Mesodermal cell (in vitro differentiated cells): ENCODE data around the gene TOE1.

ENCODE experiments used
- H3K27ac ChIP-seq: 2 replicates; pipeline ENCODE4 v1.7.0; 2013; ENCODE audit warnings: mild to moderate bottlenecking, low read depth, low read length, moderate library complexity; ENCODE audit not compliant: severe bottlenecking
- H3K36me3 ChIP-seq: 2 replicates; pipeline ENCODE4 v1.7.1; 2013; ENCODE audit warnings: mild to moderate bottlenecking, low read length, moderate library complexity; ENCODE audit not compliant: control insufficient read depth, insufficient read depth
- H3K4me1 ChIP-seq: one replicate; pipeline ENCODE4 v1.7.1; 2013; ENCODE audit warnings: mild to moderate bottlenecking, low read length; ENCODE audit not compliant: insufficient read depth, control insufficient read depth, poor library complexity, severe bottlenecking
- H3K4me3 ChIP-seq: 2 replicates; pipeline ENCODE4 v1.7.0; 2013; ENCODE audit warnings: low read length, control low read depth, mild to moderate bottlenecking; ENCODE audit not compliant: insufficient read depth, poor library complexity, severe bottlenecking; ENCODE audit errors: extremely low read depth
- H3K9me3 ChIP-seq: 2 replicates; pipeline ENCODE4 v1.7.1; 2013; ENCODE audit warnings: mild to moderate bottlenecking, low read length, moderate library complexity; ENCODE audit not compliant: control insufficient read depth
- WGBS, 2 experiments: methylation state at CpG; one replicate each; pipeline ENCODE4 v1.1.5; 2013; ENCODE audit warnings: missing lambda C conversion rate in 2 of 2; ENCODE audit not compliant: insufficient coverage in 2 of 2; 5-methylcytosine and 5-hydroxymethylcytosine counted together

Gene TOE1

DNA sequence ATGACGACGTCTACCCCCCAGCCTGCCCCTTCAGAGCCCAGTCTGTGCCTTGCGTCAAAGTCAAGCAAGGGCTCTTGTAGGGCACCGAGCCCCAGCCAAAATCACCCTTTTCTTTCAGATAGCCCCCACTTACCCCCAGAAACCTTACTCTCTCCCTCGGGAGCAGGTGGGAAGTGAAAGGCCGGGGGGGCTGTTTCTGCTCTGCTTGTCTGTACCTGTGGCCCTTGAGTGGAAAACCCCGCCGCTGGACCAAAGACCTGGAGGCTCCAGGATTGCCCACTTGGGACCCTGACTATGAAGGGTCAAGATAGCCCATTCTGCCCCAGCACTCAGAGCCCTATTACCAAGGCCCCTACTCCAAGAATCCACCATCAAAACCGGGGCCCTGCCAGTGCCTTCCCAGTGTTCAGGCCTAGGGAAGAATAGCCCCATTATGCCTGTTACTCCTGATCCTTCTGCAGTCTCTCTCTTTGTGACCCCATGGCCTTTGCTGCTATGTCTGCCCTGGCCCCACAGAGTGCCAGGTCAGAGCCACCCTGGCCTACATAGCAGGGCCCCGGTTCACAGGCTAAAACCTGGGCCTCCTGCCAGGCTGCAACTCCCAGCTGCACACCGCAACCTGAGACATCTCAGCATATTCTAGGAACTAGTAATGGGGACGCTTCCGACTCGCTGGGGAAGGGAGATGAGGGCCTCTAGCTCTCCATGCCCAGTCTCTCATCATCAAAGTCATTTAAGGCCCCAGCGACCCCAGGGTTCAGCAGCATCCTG, 35.5 kb upstream of the TOE1 start:
- H3K4me1 ChIP-seq, result no peaks in the 10 kb centered on the region
- H3K36me3 ChIP-seq, result no peaks in the 10 kb centered on the region
- WGBS, 2 experiments, result 62 to 75% methylated on average over 7 to 10 of the region's 15 CpGs
- H3K4me3 ChIP-seq, result peak overlapping the region; percentile 53
- peak overlapping the region; percentile 84 for H3K27ac ChIP-seq
- no peaks in the 10 kb centered on the region for H3K9me3 ChIP-seq

DNA sequence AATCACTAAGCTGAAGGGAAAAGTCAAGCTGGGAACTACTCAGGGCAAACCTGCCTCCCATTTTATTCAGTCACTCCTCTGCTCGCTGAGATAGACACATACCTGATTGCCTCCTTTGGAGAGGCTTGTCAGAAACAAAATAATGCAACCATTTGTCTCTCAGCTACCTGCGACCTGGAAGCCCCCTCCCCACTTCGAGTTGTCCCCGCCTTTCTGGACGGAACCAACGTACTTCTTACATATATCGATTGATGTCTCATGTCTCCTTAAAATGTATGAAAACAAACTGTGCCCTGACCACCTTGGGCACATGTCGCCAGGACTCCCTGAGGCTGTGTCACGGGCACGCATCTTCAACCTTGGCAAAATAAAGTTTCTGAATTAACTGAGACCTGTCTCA, 34.7 kb upstream of the TOE1 start:
- Histone ChIP-seq H3K9me3 (no peaks in the 10 kb centered on the region), H3K27ac (no peak overlapping the region), H3K4me1 (no peaks in the 10 kb centered on the region), H3K4me3 (no peak overlapping the region), H3K36me3 (no peaks in the 10 kb centered on the region)
- WGBS, 2 experiments, result 93 to 94% methylated on average over 7 to 9 of the region's 10 CpGs

DNA sequence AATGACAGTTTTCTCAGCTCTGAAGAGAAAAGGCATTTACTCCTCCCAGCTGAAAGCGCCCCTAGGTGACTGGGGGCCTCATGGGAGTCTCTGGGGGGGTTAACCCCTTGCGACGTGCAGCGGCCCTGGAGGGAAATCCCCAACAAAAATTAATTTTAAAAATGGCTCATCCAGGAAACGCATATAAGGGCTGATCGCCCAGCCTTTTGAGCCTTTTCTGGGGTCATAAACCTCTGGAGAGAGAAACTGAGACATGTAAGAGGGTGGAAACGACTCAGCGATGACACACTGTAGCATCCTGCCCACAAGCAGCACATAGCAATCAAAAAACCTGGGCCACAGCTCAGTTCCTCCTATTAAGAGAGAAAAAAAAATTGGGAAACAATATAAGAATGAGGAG, 33.7 kb upstream of the TOE1 start:
- H3K9me3 ChIP-seq, result no peaks in the 10 kb centered on the region
- H3K36me3 ChIP-seq, result no peaks in the 10 kb centered on the region
- H3K27ac ChIP-seq, result no peak overlapping the region
- H3K4me3 ChIP-seq, result no peak overlapping the region
- H3K4me1 ChIP-seq, result no peaks in the 10 kb centered on the region
- WGBS, 2 experiments, result 56 to 58% methylated on average over 4 to 6 of the region's 8 CpGs

DNA sequence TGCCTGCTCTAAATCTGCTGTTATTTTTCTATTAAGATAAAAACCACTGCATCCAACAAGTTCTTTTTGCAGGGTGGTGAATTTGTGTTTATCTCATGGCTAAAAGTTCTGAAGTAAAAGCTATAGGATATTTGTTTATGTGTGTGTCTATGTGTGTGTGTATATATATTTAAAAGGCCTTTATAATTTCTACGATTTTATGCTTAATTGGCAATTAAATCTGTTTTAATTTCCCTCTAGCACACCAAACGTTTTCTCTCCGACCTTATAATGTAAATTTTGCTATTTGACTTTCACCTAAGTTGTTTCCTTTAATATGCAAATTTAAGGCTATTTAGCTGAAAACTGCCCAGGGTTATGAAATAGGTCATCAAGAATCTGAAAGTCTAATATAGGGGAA, 33.1 kb upstream of the TOE1 start:
- H3K4me3 ChIP-seq, result no peak overlapping the region

DNA sequence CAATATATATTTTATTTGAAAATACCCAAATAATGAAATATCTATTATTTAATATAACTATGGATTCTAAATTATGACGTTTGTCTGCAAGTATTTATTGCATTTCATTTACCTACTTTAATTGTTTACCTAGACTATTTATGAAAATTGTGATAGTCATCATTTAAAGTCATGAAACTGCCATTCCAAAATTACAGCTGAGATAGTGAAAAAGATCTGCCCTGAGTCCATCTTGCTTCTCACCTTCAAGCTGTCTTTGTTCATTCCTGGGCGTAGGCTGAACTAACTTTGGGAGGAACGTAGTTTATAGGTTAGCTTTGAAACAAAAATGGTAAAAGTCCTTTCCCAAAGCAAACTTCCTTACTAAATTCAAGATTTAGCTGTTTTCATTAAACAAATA, 25.7 kb upstream of the TOE1 start:
- H3K4me3 ChIP-seq, result no peak overlapping the region
- WGBS, 2 experiments, result no CpG with 5 or more reads among the region's 3 CpGs
- no peaks in the 10 kb centered on the region for H3K4me1 ChIP-seq
- H3K36me3 ChIP-seq, result no peaks in the 10 kb centered on the region
- no peak overlapping the region for H3K27ac ChIP-seq
- H3K9me3 ChIP-seq, result peaks cover 4% of the 10 kb centered on the region

More for the DNA sequence above, 33.1 kb upstream of the TOE1 start:
- WGBS, 2 experiments, result no CpG with 5 or more reads among the region's 3 CpGs
- no peaks in the 10 kb centered on the region for H3K36me3 ChIP-seq
- H3K4me1 ChIP-seq, result no peaks in the 10 kb centered on the region
- no peaks in the 10 kb centered on the region for H3K9me3 ChIP-seq
- H3K27ac ChIP-seq, result no peak overlapping the region

DNA sequence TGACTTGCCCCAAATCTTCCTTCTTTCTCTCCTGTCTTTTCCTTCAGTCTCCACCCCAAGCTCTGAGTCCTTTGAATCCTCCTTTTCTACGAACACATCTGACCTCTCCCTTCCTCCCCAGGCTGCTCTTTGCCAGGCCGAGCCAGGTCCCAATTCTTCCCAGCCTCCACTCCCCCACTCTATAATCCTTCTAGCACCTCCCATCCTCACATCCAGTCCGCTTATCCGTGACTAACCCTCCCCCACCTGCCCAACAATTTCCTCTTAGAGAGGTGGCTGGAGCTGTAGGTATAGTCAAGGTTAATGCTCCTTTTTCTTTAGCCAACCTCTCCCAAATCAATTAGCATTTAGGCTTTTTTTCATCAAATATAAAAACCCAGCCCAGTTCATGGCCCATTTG, 22.8 kb upstream of the TOE1 start:
- Histone ChIP-seq H3K4me3 (no peak overlapping the region), H3K27ac (no peak overlapping the region), H3K36me3 (no peaks in the 10 kb centered on the region), H3K9me3 (peaks cover 4% of the 10 kb centered on the region), H3K4me1 (no peaks in the 10 kb centered on the region)
- WGBS, 2 experiments, result 60 to 79% methylated on average over 1 to 2 of the region's 4 CpGs

DNA sequence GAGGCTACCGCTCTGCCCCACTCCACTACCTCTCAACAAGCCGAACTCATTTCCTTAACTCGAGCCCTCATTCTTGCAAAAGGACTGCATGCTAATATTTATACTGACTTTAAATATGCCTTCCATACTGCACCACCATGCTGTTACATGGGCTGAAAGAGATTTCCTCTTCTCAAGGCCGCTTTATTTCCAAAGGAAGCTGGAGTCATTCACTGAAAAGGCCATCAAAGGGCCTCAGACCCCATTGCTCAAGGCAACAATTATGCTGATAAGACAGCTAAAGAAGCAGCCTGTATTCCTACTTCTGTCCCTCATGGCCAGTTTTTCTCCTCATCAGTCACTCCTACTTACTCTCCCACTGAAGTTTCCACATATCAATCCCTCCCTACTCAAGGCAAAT, 20.2 kb upstream of the TOE1 start:
- no peaks in the 10 kb centered on the region for H3K36me3 ChIP-seq
- H3K4me1 ChIP-seq, result no peaks in the 10 kb centered on the region
- H3K4me3 ChIP-seq, result no peak overlapping the region
- 80 to 89% methylated on average over 1 to 3 of the region's 4 CpGs for WGBS, 2 experiments
- peak overlapping the region; percentile 41 for H3K27ac ChIP-seq
- H3K9me3 ChIP-seq, result peaks cover 7% of the 10 kb centered on the region

DNA sequence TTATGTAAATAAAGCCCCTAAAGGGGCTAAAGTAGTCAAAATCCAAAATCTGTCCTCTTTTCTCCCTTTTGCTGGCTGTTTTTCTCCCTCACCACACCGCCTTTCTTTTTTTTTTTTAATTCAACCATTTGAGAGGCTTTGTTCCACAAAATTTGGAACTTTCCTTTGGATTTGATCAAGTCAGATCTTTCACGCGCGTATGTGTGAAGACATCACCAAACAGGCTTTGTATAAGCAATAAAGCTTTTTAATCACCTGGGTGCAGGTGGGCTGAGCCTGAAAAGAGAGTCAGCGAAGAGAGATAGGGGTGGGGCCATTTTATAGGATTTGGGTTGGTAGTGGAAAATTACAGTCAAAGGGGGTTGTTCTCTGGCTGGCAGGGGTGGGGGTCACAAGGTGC, 18.5 kb upstream of the TOE1 start:
- WGBS, 2 experiments, result 84 to 88% methylated on average over 3 to 5 of the region's 5 CpGs
- Histone ChIP-seq H3K9me3 (peaks cover 3% of the 10 kb centered on the region), H3K4me1 (no peaks in the 10 kb centered on the region), H3K4me3 (no peak overlapping the region), H3K27ac (no peak overlapping the region), H3K36me3 (no peaks in the 10 kb centered on the region)

DNA sequence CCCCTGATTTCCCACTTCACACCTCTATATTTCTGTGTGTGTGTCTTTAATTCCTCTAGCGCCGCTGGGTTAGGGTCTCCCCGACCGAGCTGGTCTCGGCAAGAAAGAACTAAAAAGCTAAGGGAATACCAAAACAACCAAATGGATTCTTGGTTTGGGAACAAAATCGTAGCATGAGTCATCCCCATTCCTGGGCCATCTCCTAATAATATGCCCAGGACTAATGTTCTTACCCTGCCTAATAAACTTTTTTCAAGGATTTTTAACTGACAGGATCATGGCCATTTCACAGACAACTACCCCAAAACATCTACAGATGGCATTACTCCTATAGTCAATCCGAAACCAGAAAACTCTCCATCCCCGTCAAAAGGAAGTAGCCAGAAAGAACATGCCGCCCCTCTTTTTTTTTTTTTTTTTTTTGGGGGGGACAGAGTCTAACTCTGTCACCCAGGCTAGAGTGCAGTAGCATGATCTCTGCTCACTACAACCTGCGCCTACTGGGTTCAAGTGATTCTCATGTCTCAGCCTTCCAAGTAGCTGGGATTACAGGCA, 17.4 kb upstream of the TOE1 start:
- Histone ChIP-seq H3K9me3 (peaks cover 3% of the 10 kb centered on the region), H3K4me1 (no peaks in the 10 kb centered on the region), H3K36me3 (peaks cover 6% of the 10 kb centered on the region), H3K27ac (no peak overlapping the region), H3K4me3 (no peak overlapping the region)
- 84 to 100% methylated on average over 4 to 5 of the region's 10 CpGs for WGBS, 2 experiments

DNA sequence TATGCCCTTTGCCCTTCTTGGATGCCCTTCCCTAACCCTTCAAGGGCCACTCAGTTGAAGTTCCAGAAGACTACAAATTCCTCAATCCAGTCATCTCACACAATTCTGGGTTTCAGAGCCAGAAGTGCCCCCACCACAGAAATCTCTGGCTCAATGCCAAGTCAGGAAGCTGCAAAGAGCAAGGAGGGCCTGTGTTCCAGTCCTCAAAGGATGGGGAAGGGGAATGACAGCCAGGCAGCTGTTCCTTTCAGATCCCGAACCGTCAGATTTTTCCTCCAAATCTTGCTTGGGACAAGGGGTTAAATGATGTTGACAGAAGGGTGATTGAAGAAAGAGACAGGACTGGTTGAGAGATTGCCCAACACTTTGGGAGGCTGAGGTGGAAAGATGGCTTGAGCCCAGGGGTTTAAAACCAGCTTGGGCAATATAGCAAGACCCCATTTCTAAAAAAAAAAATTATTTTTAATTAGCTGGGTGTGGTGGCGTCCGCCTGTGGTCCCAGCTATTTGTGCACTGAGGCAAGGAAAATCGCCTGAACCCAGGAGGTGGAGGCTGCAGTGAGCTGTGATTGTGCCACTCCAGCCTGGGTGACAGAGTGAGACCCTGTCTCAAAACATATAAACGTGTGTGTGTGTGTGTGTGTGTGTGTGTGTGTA, 14.0 kb upstream of the TOE1 start:
- no peak overlapping the region for H3K4me3 ChIP-seq
- H3K4me1 ChIP-seq, result peaks cover 12% of the 10 kb centered on the region
- H3K36me3 ChIP-seq, result peaks cover 16% of the 10 kb centered on the region
- no peak overlapping the region for H3K27ac ChIP-seq
- H3K9me3 ChIP-seq, result peaks cover 3% of the 10 kb centered on the region
- 91 to 95% methylated on average over 5 of the region's 6 CpGs for WGBS, 2 experiments
